GM19468 (cell line): ENCODE measurements around the gene ZSCAN29.
"Not testable (repeated sequence)": the region's sequence is repeated elsewhere in the genome, so short reads cannot be mapped to it uniquely, and the experiment has no call there.

Experiments
- ATAC-seq: cut with Tn5 transposase; IDR thresholded peaks from one replicate; pipeline ENCODE4 v1.9.1; 2021; ENCODE audit warnings: mild to moderate bottlenecking, moderate library complexity, moderate number of reproducible peaks; ENCODE audit not compliant: unreplicated experiment; ENCODE audit errors: extremely low read depth

The ZSCAN29 gene

DNA sequence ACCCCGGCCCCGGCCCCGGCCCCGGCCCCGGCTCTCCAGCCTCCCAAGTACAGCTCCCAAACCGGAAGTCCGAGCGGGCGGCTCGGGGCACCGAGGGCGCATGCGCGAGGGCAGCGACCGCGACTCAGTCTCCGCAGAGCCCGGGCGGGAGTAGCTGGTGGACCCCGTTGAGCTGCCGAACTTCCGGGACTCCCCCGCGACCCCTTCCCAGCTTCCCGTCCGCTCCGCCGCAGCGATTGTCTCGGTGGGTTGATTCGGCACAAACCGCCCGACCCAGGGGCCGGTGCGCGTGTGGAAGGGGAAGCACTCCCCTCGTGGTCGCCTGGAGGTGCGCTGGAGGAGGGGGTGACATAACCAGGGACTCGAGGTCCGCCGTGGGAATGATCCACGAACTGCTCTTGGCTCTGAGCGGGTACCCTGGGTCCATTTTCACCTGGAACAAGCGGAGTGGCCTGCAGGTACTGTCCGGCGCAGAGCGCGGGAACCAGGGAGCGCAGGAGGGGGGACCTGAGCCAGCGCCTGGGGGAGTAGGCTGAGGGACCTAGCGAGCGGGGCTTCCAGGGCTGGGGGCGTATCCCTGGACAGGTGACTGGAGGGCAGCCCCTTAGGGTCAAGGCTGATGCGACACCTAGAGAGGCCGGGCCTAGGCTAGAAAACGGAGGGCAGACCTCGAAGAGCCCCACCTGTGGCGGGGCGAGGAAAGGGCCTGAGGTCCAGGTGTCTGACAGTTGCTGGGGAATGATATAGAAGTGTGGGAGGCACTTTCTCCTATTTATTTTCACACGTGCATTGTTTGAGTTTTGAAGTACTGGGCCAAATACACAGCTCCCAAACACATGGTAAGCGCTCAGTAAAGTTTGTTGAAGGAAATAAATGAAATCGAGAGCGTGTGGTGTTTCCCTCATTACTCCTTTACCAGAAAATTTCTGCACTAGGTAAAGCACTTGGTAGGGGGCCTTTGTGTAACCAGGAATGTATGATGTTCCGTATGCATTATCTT lies at the start of gene ZSCAN29, which contains the start of gene TUBGCP4:
Gene ZSCAN29, minus strand, starts transcription at position 69 of the 1,000 bp plus-strand sequence. CDS start 1,130 bp downstream, outside the sequence.
Gene TUBGCP4, plus strand, starts transcription at position 127 of the 1,000 bp plus-strand sequence. Its CDS starts 254 bp downstream, at position 381.
- peak; percentile 66 for ATAC-seq

- ATAC-seq = no peak
Measured at GRCh38 chr15:43420435-43420834, 49.6 kb upstream of the ZSCAN29 start.

DNA sequence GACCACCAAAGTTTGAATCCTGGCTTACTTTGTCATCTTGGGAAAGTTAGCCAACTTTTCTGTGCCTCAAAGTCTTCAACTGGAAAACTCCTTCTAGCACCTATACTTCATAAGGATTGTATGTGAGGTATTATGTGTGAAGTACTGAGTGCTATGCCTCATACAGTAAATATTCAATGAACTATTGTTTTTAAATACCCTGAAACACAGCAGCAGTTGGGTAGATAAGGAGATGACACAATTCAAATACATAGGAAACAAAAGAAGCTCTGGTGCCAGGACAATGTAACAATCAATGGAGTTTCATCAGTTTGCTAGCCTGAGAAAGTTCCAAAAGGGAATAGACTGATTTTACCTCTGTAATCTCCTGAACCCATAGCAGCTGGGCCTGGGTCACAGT lies 43.4 kb upstream of the ZSCAN29 start:
- ATAC-seq = no peak

DNA sequence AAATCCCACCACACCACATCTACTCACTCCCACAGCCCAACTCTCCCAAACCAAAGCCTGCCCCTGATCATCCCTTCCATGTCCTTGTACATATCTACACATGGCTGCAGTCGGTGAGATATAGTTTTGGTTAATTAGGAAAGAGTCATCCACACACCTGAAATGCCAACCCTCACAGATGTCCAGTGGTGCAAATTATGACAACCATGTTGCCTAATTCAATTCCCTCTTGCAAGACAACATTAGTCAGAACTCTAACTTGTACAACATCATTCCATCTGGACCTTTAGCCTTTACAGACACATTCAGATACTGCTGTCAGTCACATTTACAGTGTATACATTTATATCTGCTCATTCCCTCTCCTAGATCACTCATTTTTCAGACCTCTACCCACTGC lies 41.3 kb upstream of the ZSCAN29 start:
- ATAC-seq = no peak

DNA sequence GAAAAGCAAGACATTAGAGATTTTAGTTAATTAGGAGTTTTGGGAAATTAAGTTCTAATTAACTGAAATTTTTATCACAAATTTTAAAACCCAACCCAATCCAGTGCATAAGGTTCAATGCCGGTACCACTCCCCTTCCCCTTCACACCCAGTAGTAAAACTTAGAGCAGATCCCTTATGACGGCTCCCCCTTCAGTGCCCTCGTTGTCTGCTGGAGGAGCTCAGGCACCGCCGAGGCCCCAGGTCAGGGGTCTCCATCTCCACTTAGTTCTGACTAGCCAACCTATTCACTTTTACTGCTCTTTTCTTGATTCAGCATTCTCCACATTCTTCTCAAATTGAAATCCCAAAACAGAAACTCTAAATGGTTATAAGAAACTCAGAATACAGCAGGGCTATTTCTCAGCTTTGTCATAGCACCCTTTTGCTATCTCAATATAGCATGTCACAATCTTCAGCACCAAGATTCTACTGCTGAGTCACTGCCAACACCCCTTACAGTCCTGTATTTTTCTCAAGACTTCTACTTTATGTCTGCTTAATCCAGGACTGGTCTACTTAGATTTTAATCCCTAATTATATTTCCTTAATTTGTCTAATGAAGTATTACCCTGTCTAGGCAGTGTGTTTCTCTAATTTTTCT lies 39.9 kb upstream of the ZSCAN29 start:
- ATAC-seq = no peak

- no peak for ATAC-seq
Measured at GRCh38 chr15:43408789-43409188, 37.9 kb upstream of the ZSCAN29 start.

- no peak for ATAC-seq
Measured at GRCh38 chr15:43406808-43407207, 36.0 kb upstream of the ZSCAN29 start.

DNA sequence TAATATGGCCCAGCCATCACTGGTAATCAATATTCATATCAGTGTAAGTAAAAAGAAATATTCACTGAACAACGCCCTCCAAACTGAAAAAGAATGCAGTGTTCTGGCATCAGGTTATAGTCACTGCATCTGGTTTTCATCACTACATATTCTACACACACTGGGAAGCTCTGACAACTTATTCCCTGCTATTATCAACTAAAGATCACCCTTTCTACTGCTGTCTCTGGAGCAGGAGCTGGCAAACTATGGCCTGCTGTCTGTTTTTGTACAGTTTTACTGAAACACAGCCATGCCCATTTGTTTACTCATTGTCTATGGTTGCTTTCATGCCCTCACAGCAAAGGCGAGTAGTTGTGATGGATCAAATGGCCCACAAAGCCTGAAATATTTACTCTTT lies 35.3 kb upstream of the ZSCAN29 start:
- no peak for ATAC-seq

GRCh38 chr15:43404130-43404529 lies 33.3 kb upstream of the ZSCAN29 start:
- ATAC-seq = no peak

DNA sequence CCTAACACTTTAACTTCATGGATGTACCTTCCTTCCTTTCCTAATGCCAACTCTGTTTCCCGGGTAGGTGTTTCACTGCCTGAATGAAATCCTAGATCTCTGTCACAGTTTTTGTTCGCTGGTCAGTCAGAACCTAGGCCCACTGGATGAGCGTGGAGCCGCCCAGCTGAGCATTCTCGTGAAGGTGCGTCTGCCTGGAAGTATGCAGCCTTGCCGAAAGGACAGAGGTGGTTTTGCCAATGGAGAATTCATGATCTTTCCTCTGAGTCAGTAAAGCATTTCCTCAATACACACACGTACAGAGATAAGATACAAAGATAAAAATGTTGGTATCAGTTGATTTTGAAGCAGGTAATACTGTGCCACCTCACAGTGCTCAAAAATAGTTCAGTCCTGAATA lies 32.8 kb upstream of the ZSCAN29 start:
- ATAC-seq = no peak

GRCh38 chr15:43402255-43402654 lies 31.4 kb upstream of the ZSCAN29 start:
- no peak for ATAC-seq

GRCh38 chr15:43393592-43393991 lies 22.7 kb upstream of the ZSCAN29 start:
- ATAC-seq = not testable (repeated sequence)

- no peak for ATAC-seq
Measured at GRCh38 chr15:43390723-43391122, 19.9 kb upstream of the ZSCAN29 start.

DNA sequence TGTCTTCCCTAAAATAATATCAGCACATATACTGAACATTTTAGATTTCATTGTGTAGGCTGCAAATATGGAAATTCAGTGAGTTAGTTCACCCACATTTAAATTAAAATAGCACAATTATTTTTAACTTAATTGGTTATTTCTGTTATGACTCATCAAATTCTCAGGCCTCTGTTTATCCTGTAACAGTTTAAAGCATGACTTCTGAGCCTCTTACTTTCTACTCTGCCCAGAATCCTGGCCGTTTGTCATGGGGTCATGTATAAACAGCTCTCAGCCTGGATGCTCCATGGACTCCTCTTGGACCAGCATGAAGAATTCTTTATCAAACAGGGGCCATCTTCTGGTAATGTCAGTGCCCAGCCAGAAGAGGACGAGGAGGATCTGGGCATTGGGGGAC lies 12.2 kb upstream of the ZSCAN29 start:
- ATAC-seq = no peak

DNA sequence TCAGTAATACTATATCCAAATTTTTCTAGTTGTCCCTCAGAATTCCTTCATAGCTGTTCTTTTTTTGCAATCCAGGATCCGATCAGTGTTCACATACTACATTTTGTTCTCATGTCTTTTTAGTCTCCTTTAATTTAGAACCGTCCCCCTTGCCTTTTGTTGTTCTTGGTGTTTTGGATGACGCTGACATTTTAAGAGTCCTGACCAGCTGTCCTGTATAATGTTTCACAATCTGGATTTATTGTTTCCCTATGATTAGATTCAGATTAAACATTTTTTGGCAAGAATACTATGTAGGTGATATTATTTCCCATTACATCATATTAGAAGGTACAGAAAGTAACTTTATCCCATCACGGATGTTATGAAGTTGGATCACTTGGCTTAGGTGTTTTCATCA lies 11.5 kb upstream of the ZSCAN29 start:
- no peak for ATAC-seq

DNA sequence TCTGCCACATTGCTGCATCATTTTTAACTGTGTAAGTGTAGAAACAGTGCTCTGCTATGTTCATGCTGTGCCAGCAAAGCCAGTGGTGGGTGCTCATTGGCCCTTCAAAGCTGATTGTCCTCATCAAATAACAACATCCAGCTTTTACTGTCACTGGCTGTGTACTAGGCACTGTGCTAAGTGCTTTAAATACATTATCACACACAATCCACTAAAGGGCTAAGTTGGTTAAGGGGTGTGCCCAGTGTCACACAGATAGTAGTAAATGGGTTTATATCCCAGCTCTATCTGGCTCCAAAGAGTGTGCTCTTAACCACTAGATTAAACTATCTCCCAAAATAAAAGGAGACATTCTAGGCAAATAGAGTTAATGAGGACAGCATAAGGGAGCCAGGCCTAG lies 7.8 kb upstream of the ZSCAN29 start:
- ATAC-seq = no peak

- ATAC-seq = no peak
Measured at GRCh38 chr15:43376017-43376705, 5.3 kb upstream of the ZSCAN29 start.

DNA sequence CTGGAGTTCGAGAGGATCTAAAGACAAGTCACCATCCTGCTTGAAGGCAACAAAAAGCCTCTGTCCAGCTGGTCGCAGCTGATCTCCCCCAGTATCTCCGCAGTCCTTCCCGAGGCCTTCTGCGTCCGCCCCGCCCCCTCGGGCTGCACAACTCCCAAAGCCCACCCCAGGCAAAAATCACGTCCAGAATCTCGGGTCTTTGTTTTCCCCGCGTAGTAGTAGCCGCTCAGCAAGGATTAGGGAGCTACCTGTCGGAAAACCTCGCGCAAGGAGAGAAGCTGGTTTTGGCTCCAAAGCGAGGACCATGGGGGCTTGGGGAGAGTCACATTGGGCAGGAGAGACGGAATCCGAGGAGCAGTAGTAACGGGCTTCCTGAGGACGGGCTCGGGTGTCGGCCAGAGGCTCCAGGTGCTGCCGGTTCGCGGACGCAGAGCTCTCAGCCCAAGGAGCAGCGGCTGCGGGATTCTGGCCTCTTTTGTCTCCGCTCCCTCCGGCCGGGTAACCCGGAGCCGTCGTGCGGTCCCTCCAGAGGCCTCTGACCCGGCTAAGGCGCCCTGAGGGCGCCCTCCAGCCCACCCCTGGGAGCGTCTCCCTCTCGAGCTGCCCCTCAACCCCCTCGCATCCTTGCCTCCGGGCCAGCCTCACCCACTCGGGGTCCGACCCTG lies 401 bp downstream of the ZSCAN29 start:
- no peak for ATAC-seq

GRCh38 chr15:43361313-43361903 lies 9.4 kb downstream of the ZSCAN29 start:
- ATAC-seq = no peak

DNA sequence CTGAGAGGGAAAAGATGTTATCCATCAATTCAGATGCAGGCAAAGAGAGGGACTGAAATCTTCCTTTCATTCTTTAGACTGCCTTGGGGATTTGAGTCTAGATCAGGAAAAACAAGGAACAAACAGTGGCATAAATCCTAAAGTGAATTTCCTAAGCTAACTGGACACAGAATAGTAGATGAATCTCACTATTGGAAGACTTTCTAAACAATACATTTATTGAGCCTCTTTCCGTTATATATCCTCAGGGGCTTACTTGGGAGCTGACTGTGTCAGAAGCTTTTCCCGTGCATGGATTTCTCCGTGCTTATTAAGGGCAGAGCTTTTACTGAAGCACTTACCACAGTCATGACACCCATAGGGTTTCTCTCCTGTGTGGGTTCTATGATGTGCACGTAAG lies 10.0 kb downstream of the ZSCAN29 start:
- no peak for ATAC-seq
